HepG2 (cell line): ENCODE measurements around the gene BCL2L1. TPM values are rescaled to one million over a fixed set of nuclear protein-coding genes. Genes with fewer than 3 reads are reported as not detected.
A peak's percentile ranks its signal among the peaks of the same experiment; 100 is the strongest.

Experiments
- ARID2 ChIP-seq: sonication (generic); formaldehyde crosslinking; IDR thresholded peaks from 2 replicates; pipeline ENCODE4 v1.8.1; 2022; ENCODE audit warnings: mild to moderate bottlenecking, missing genetic modification reagents, borderline replicate concordance
- HNRNPH1 ChIP-seq: fragments of 200-400 bp; formaldehyde crosslinking; optimal IDR thresholded peaks from 2 replicates; pipeline ENCODE3; 2017; ENCODE audit warnings: mild to moderate bottlenecking, low read depth, low read length
- IKZF1 ChIP-seq: fragments of 450-650 bp; IDR thresholded peaks from 2 replicates; pipeline ENCODE4 v1.7.1; 2016
- MEF2D ChIP-seq: sonication (generic); formaldehyde crosslinking; IDR thresholded peaks from 2 replicates; pipeline ENCODE4 v1.5.1; 2020; ENCODE audit warnings: mild to moderate bottlenecking, missing genetic modification reagents
- RFXAP ChIP-seq: sonication (generic); formaldehyde crosslinking; IDR thresholded peaks from 2 replicates; pipeline ENCODE4 v1.4.0; 2020; ENCODE audit warnings: missing genetic modification reagents, borderline replicate concordance
- THRA ChIP-seq: sonication (generic); formaldehyde crosslinking; IDR thresholded peaks from 2 replicates; pipeline ENCODE4 v1.4.0; 2020; ENCODE audit warnings: missing genetic modification reagents, borderline replicate concordance
- YY1 ChIP-seq: IDR thresholded peaks from 2 replicates; pipeline ENCODE4 v1.6.1; 2011; ENCODE audit warnings: low read length, low read depth, moderate library complexity, mild to moderate bottlenecking; ENCODE audit not compliant: insufficient read depth, insufficient replicate concordance
- ZNF24 ChIP-seq: fragments of 450-650 bp; IDR thresholded peaks from 2 replicates; pipeline ENCODE4 v1.6.1; 2017; ENCODE audit warnings: antibody characterized with exemption, mild to moderate bottlenecking
- ZNF260 ChIP-seq: sonication (generic); formaldehyde crosslinking; IDR thresholded peaks from 2 replicates; pipeline ENCODE4 v1.4.0; 2020; ENCODE audit warnings: missing genetic modification reagents, low read depth, mild to moderate bottlenecking, borderline replicate concordance
- ZNF30 ChIP-seq: sonication (generic); formaldehyde crosslinking; IDR thresholded peaks from 2 replicates; pipeline ENCODE4 v1.5.0; 2020; ENCODE audit warnings: mild to moderate bottlenecking, missing genetic modification reagents
- ZNF605 ChIP-seq: sonication (generic); formaldehyde crosslinking; IDR thresholded peaks from 2 replicates; pipeline ENCODE4 v1.8.0; 2022; ENCODE audit warnings: mild to moderate bottlenecking, missing genetic modification reagents
- ZNF674 ChIP-seq: sonication (generic); formaldehyde crosslinking; IDR thresholded peaks from 2 replicates; pipeline ENCODE4 v1.5.0; 2020; ENCODE audit warnings: low read depth, mild to moderate bottlenecking, missing genetic modification reagents
- ZNF713 ChIP-seq: sonication (generic); formaldehyde crosslinking; IDR thresholded peaks from 2 replicates; pipeline ENCODE4 v1.4.0; 2020; ENCODE audit warnings: mild to moderate bottlenecking, missing genetic modification reagents
- ZSCAN12 ChIP-seq: sonication (generic); formaldehyde crosslinking; IDR thresholded peaks from 2 replicates; pipeline ENCODE4 v1.9.0; 2021; ENCODE audit warnings: mild to moderate bottlenecking, missing genetic modification reagents
- polyA plus RNA-seq, 8 experiments: library from polyadenylated mRNA; depleted of rRNA in 3 of 8; stranded (reverse) in 7 of 8; unstranded in 1 of 8; fragments of >200 nt; fragmentation: Illumina TruSeq in 4 of 8; extraction: Trizol in 4 of 8; gene quantifications; 2 replicates each; pipeline versions ENCODE4 v1.2.1 to v1.2.3, GENCODE V29; 2011 to 2016; ENCODE audit warnings: low read depth in 4 of 8, missing spikeins in 1 of 8, mixed read lengths in 1 of 8; ENCODE audit not compliant: insufficient read depth in 1 of 8
- total RNA-seq, 5 experiments: library from RNA; depleted of rRNA; stranded (reverse); fragments of >200 nt; fragmentation: Illumina TruSeq; extraction: Trizol; gene quantifications; 2 replicates each; pipeline ENCODE4 v1.2.3, GENCODE V29; 2016; ENCODE audit warnings: low read depth in 1 of 5
- TF ChIP-seq, protein P1 (sequence below): sonication (generic); formaldehyde crosslinking; IDR thresholded peaks from 2 replicates; pipeline ENCODE4 v1.4.0; 2020; ENCODE audit warnings: mild to moderate bottlenecking, missing genetic modification reagents
- TF ChIP-seq, protein P2 (sequence below), 2 experiments: sonication (generic) in 1 of 2; formaldehyde crosslinking in 1 of 2; IDR thresholded peaks; 2 replicates each; pipeline versions ENCODE4 v1.4.0 to v1.6.1; 2018 to 2020; ENCODE audit warnings: missing genetic modification reagents in 2 of 2, borderline replicate concordance in 1 of 2, low read depth in 1 of 2, mild to moderate bottlenecking in 1 of 2, missing biosample characterization in 1 of 2
- TF ChIP-seq, protein P3 (sequence below): sonication (generic); formaldehyde crosslinking; IDR thresholded peaks from 2 replicates; pipeline ENCODE4 v1.4.0; 2020; ENCODE audit warnings: low read depth, missing genetic modification reagents
- TF ChIP-seq, protein P4 (sequence below), 2 experiments: sonication (generic) in 1 of 2; formaldehyde crosslinking in 1 of 2; IDR thresholded peaks; 2 replicates each; pipeline versions ENCODE4 v1.5.1 to v1.6.1; 2011 to 2020; ENCODE audit warnings: borderline replicate concordance in 1 of 2, low read depth in 1 of 2, low read length in 1 of 2, mild to moderate bottlenecking in 1 of 2, missing genetic modification reagents in 1 of 2, moderate library complexity in 1 of 2

Gene BCL2L1
- total and polyA plus RNA-seq, 2 of the 13 experiments (the other 11 are each of a cell fraction or from before 2014, with no cell fraction given) = 164 to 258 TPM

DNA sequence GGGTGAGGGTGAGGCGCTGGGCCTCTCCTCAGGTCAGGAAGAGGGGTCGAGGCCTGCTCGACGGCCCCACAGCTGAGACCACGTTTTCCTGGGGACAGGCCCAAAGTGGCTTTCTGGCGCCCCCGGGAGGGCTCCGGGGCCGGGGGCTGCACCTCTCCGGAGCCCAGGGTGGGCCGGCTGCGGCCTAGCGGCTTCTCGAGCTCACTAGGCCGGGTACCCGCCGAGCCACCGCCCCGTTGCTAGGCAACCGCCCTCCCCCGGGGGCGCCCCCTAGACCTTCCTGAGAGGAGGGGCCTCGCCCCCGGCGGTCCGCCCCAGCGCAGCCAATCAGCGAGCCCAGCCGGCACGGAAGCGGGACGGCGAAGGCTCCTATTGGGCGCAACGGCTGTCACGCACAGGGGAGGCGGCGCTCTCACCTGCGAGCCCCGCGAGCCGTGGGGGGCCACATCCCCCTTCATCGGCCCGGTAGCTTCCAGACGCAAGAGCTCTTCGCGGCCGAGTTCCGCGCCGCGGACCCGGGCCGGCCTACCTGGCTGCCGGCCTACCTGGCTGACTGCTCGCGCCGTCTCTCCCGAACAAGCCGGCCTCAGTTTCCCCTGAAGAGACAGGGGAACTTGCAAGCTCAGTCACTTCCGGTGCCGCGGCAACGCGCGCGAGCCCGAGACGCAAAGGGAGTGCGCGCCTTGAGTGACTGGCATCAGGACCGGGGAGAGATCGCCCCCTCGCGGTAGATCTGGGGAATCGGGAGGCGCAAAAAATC is 831 bp upstream of the BCL2L1 start (continued):
- TF ChIP-seq ARID2 (CRISPR knock-in tag) (peak; percentile 57; the same call in 1 of the 2 replicates), ZNF713 (CRISPR knock-in tag) (peak; percentile 99), ZNF260 (no peak; the same call in 1 of the 2 replicates), YY1 (peak; percentile 37), MEF2D (CRISPR knock-in tag) (peak; percentile 56; the same call in 1 of the 2 replicates), IKZF1 (no peak), HNRNPH1 (no peak), ZSCAN12 (CRISPR knock-in tag) (peak; percentile 92), THRA (CRISPR knock-in tag) (peak; percentile 73; the same call in 1 of the 2 replicates), ZNF674 (0 out of 2 replicates have a peak, but pooled peaks have one; percentile 75), RFXAP (CRISPR knock-in tag) (peak; percentile 85), ZNF605 (CRISPR knock-in tag) (peak; percentile 96), ZNF24 (peak; percentile 80), ZNF30 (no peak)
- TF ChIP-seq, protein P1, sequence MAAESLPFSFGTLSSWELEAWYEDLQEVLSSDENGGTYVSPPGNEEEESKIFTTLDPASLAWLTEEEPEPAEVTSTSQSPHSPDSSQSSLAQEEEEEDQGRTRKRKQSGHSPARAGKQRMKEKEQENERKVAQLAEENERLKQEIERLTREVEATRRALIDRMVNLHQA (CRISPR knock-in tag) = peak; percentile 79; the same call in 1 of the 2 replicates
- TF ChIP-seq, protein P2, sequence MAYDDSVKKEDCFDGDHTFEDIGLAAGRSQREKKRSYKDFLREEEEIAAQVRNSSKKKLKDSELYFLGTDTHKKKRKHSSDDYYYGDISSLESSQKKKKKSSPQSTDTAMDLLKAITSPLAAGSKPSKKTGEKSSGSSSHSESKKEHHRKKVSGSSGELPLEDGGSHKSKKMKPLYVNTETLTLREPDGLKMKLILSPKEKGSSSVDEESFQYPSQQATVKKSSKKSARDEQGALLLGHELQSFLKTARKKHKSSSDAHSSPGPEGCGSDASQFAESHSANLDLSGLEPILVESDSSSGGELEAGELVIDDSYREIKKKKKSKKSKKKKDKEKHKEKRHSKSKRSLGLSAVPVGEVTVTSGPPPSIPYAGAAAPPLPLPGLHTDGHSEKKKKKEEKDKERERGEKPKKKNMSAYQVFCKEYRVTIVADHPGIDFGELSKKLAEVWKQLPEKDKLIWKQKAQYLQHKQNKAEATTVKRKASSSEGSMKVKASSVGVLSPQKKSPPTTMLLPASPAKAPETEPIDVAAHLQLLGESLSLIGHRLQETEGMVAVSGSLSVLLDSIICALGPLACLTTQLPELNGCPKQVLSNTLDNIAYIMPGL (CRISPR knock-in tag; IDR thresholded peaks at IDR 0.05; ENCODE audit: borderline replicate concordance in 1 of 2, low read depth in 1 of 2) = peak; percentile 95
- TF ChIP-seq, protein P3, sequence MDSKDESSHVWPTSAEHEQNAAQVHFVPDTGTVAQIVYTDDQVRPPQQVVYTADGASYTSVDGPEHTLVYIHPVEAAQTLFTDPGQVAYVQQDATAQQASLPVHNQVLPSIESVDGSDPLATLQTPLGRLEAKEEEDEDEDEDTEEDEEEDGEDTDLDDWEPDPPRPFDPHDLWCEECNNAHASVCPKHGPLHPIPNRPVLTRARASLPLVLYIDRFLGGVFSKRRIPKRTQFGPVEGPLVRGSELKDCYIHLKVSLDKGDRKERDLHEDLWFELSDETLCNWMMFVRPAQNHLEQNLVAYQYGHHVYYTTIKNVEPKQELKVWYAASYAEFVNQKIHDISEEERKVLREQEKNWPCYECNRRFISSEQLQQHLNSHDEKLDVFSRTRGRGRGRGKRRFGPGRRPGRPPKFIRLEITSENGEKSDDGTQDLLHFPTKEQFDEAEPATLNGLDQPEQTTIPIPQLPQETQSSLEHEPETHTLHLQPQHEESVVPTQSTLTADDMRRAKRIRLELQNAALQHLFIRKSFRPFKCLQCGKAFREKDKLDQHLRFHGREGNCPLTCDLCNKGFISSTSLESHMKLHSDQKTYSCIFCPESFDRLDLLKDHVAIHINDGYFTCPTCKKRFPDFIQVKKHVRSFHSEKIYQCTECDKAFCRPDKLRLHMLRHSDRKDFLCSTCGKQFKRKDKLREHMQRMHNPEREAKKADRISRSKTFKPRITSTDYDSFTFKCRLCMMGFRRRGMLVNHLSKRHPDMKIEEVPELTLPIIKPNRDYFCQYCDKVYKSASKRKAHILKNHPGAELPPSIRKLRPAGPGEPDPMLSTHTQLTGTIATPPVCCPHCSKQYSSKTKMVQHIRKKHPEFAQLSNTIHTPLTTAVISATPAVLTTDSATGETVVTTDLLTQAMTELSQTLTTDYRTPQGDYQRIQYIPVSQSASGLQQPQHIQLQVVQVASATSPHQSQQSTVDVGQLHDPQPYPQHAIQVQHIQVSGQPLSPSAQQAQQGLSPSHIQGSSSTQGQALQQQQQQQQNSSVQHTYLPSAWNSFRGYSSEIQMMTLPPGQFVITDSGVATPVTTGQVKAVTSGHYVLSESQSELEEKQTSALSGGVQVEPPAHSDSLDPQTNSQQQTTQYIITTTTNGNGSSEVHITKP = peak; percentile 19
- TF ChIP-seq, protein P4, sequence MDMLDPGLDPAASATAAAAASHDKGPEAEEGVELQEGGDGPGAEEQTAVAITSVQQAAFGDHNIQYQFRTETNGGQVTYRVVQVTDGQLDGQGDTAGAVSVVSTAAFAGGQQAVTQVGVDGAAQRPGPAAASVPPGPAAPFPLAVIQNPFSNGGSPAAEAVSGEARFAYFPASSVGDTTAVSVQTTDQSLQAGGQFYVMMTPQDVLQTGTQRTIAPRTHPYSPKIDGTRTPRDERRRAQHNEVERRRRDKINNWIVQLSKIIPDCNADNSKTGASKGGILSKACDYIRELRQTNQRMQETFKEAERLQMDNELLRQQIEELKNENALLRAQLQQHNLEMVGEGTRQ (IDR thresholded peaks at IDR 0.05; ENCODE audit: low read depth, low read length) = no peak
- TF ChIP-seq, protein P4 (CRISPR knock-in tag; IDR thresholded peaks at IDR 0.05; ENCODE audit: borderline replicate concordance) = no peak
